Psoas muscle (tissue), 8 donors: ENCODE data around the gene VSTM2B. TPM values are rescaled to one million over a fixed set of nuclear protein-coding genes. Genes with fewer than 3 reads are reported as not detected.

Source experiments
- ATAC-seq, 4 donors: fragments of 200-7000 bp; cut with Tn5 transposase; one replicate each; pipeline ENCODE4 v1.9.1; 2020; ENCODE audit warnings: moderate library complexity in 3 of 4, mild to moderate bottlenecking in 2 of 4
- DNase-seq, 2 donors: peaks; one replicate each; pipeline ENCODE4 v3.0.0-alpha.2; 2020
- H3K27ac ChIP-seq: fragments of 200-600 bp; one replicate; pipeline ENCODE4 v1.8.0; 2022
- H3K27me3 ChIP-seq, 3 donors: fragments of 200-600 bp in 1 of 3; one replicate each; pipeline versions ENCODE4 v1.6.1 to v1.8.0; 2013 to 2022; ENCODE audit warnings: low read length in 2 of 3, mild to moderate bottlenecking in 2 of 3, moderate library complexity in 1 of 3; ENCODE audit not compliant: insufficient read depth in 3 of 3
- H3K36me3 ChIP-seq, 2 donors: fragments of 200-600 bp in 1 of 2; one replicate each; pipeline versions ENCODE4 v1.6.1 to v1.8.0; 2013 to 2022; ENCODE audit warnings: low read depth in 1 of 2, mild to moderate bottlenecking in 1 of 2, moderate library complexity in 1 of 2; ENCODE audit not compliant: insufficient read depth in 1 of 2
- H3K4me1 ChIP-seq: fragments of 200-600 bp; one replicate; pipeline ENCODE4 v1.8.0; 2022
- H3K4me3 ChIP-seq: fragments of 200-600 bp; one replicate; pipeline ENCODE4 v1.8.0; 2022; ENCODE audit warnings: mild to moderate bottlenecking
- H3K9me3 ChIP-seq: fragments of 200-600 bp; one replicate; pipeline ENCODE4 v1.8.0; 2022
- WGBS, 3 donors: extraction: QIAGEN DNeasy Blood & Tissue Kit; methylation state at CpG; one replicate each; pipeline versions ENCODE4 v1.1.6 to v1.1.7; 2013; 5-methylcytosine and 5-hydroxymethylcytosine counted together
- intact Hi-C, 2 donors: fragments of 100-400 bp; cut with DNase I; formaldehyde crosslinking; loops; one replicate each; pipeline versions ENCODE4 v1.11.0 to v1.14.2; 2022
- polyA plus RNA-seq, 3 donors: library from polyadenylated mRNA; stranded (reverse); fragments of 200-250 nt; gene quantifications; one replicate each; pipeline ENCODE4 v1.2.3, GENCODE V29; 2013
- total RNA-seq, 4 donors: library from RNA; stranded (reverse); fragmentation: NEBNext Ultra II Directional in 2 of 4; extraction: Animal tissue kit (Norgen Biotek cat#: 25700) in 2 of 4; gene quantifications; one replicate each; pipeline versions ENCODE4 v1.2.1 to v1.2.4, GENCODE V29; 2021 to 2023
- TF ChIP-seq, protein P1 (sequence below): fragments of 200-600 bp; IDR thresholded peaks from one replicate; pipeline ENCODE4 v1.8.0; 2022; ENCODE audit warnings: antibody characterized with exemption
- donor health status: healthy with polysubstance abuse.
- donor health status: DM: no; HTN: no; CAD: no; lungs with moderate emphysema.
- donor health status: Bipolar disorder and iron deficiency.
- donor health status: healthy.
- donor health status: DM: yes; HTN: yes; CAD: no.
- donor health status: DM: no; HTN: no; CAD: no.
- donor health status: DM: no; HTN: no; CAD: no.
- donor health status: DM: yes; HTN: yes; CAD: no.

Gene VSTM2B
- total and polyA plus RNA-seq, 7 donors = not detected

- no peak overlapping the region for H3K4me3 ChIP-seq
- no peak overlapping the region for H3K27ac ChIP-seq
- peaks cover 0 to 6% (median 0%) of the 10 kb centered on the region in 3 donors for H3K27me3 ChIP-seq
- intact Hi-C loops = no loop called here
- no peaks in the 10 kb centered on the region for H3K9me3 ChIP-seq
- H3K4me1 ChIP-seq = no peaks in the 10 kb centered on the region
- ATAC-seq (no peak), DNase-seq (no peak)
- no peaks in the 10 kb centered on the region for H3K36me3 ChIP-seq
- 69 to 80% (median 76%) methylated on average over 12 of the region's 12 CpGs for WGBS, 3 donors
- TF ChIP-seq, protein P1, sequence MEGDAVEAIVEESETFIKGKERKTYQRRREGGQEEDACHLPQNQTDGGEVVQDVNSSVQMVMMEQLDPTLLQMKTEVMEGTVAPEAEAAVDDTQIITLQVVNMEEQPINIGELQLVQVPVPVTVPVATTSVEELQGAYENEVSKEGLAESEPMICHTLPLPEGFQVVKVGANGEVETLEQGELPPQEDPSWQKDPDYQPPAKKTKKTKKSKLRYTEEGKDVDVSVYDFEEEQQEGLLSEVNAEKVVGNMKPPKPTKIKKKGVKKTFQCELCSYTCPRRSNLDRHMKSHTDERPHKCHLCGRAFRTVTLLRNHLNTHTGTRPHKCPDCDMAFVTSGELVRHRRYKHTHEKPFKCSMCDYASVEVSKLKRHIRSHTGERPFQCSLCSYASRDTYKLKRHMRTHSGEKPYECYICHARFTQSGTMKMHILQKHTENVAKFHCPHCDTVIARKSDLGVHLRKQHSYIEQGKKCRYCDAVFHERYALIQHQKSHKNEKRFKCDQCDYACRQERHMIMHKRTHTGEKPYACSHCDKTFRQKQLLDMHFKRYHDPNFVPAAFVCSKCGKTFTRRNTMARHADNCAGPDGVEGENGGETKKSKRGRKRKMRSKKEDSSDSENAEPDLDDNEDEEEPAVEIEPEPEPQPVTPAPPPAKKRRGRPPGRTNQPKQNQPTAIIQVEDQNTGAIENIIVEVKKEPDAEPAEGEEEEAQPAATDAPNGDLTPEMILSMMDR = no peak
These were observed 27.9 kb upstream of the VSTM2B start for GRCh38 chr19:29497686-29498436.

DNA sequence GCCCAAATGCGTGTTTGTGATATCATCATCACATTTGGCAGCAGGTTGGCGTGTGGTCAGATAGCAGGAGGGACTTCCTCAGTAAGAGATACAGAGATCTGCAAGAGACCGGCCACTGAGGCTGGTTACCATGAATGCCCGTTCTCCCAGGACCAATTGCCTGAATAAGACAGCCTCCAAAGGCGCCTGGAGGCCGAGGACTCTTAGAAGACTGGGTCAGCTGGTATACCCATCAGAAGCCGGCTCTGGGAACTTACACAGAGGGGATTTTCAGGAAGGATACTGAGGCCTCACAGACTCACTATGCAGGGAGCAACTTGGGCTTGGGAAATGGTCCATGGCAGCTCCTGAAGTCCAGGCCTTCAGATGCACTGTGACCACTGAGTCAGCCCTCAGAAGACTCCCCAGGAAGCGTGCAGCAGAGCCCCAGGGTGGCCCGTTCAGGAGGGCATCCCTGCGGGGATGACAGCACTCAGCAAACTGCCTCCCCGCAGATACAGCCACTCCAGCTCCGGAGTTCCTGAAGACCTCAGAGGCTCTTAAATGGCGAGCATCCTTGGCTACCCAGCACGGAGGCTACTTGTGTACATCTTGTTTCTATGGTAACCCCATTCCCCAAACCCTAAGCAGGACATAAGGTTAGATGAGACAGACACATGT, 26.4 kb upstream of the VSTM2B start:
- Histone ChIP-seq H3K36me3 (no peaks in the 10 kb centered on the region), H3K27ac (no peak overlapping the region), H3K27me3 (no peaks in the 10 kb centered on the region), H3K4me3 (no peak overlapping the region), H3K9me3 (no peaks in the 10 kb centered on the region), H3K4me1 (no peaks in the 10 kb centered on the region)
- TF ChIP-seq, protein P1 = no peak
- DNase-seq (no peak), ATAC-seq (no peak)
- intact Hi-C loops = no loop called here
- 68 to 70% (median 70%) methylated on average over 14 of the region's 14 CpGs for WGBS, 3 donors

- Histone ChIP-seq H3K27me3 (no peaks in the 10 kb centered on the region), H3K36me3 (no peaks in the 10 kb centered on the region), H3K4me1 (no peaks in the 10 kb centered on the region), H3K4me3 (no peak overlapping the region), H3K27ac (no peak overlapping the region), H3K9me3 (no peaks in the 10 kb centered on the region)
- DNase-seq (no peak), ATAC-seq (no peak)
- 71 to 76% (median 74%) methylated on average over 18 of the region's 18 CpGs for WGBS, 3 donors
- intact Hi-C loops = no loop called here
- TF ChIP-seq, protein P1 = no peak
These were observed 25.7 kb upstream of the VSTM2B start for GRCh38 chr19:29499921-29500590.

GRCh38 chr19:29501816-29502580, 23.8 kb upstream of the VSTM2B start:
- WGBS, 3 donors = 86 to 88% (median 88%) methylated on average over 18 of the region's 18 CpGs
- H3K27me3 ChIP-seq = peaks cover 0 to 2% (median 1%) of the 10 kb centered on the region in 3 donors
- TF ChIP-seq, protein P1 = no peak
- H3K4me1 ChIP-seq = no peaks in the 10 kb centered on the region
- no peak for ATAC-seq
- H3K9me3 ChIP-seq = no peaks in the 10 kb centered on the region
- H3K27ac ChIP-seq = no peak overlapping the region
- intact Hi-C loops = no loop called here
- DNase-seq = no peak
- H3K36me3 ChIP-seq = no peaks in the 10 kb centered on the region
- H3K4me3 ChIP-seq = no peak overlapping the region
